Erythroblast (primary cell): ENCODE measurements around the gene C6orf141.

ENCODE experiments used
- GATA1 ChIP-seq: IDR thresholded peaks from 2 replicates; pipeline ENCODE4 v1.6.1; 2011; ENCODE audit warnings: low read depth, mild to moderate bottlenecking, control low read depth, low read length, moderate library complexity
- POLR2A ChIP-seq: IDR thresholded peaks from 2 replicates; pipeline ENCODE4 v1.6.1; 2011; ENCODE audit warnings: mild to moderate bottlenecking, low read length

DNA sequence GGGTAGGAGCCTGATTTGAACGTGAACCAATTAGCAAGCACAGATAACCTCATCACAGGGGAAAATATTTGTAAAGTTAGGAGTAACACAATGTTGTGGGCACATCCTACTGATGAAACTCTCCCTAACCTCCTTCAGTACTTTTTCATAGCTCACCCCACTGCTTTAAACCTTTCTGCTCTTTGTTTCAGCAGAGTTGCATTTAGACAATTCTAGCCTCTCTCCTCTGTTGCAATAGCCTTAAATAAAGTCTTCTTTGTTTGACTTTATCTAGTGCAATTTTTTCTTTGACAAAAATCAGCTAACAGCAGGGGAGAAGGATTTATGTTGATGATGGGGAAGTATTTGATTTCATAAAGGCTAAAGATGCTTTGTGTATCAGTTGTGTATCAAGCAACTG, 14.1 kb downstream of the C6orf141 start:
- TF ChIP-seq POLR2A = no peak
- no peak for TF ChIP-seq GATA1
